ENCODE data around the gene LCT. TPM values are rescaled to one million over a fixed set of nuclear protein-coding genes. Genes with fewer than 3 reads are reported as not detected.

The LCT gene
- total and polyA plus RNA-seq, 9 of the 15 experiments (the other 6 are each of a cell fraction or from before 2014, with no cell fraction given), result 0.01 to 0.04 (median 0.03) TPM; not detected in 4

- TF ChIP-seq CCNT2 (IDR thresholded peaks at IDR 0.05; ENCODE audit: borderline replicate concordance, extremely low read depth, insufficient read length, low read depth, low read length), result peak; percentile 69
- no peak for TF ChIP-seq GTF3C2 (IDR thresholded peaks at IDR 0.05; ENCODE audit: borderline replicate concordance, extremely low read depth, insufficient read length)
- TF ChIP-seq ZNF561 (CRISPR knock-in tag; conservative IDR thresholded peaks at IDR 0.05), result no peak
- TF ChIP-seq ZNF24 (IDR thresholded peaks at IDR 0.05), result no peak
- no peak for TF ChIP-seq TCF7 (IDR thresholded peaks at IDR 0.05; ENCODE audit: borderline replicate concordance)
- TF ChIP-seq UBTF (IDR thresholded peaks at IDR 0.05; ENCODE audit: borderline replicate concordance in 1 of 2, low read depth in 2 of 2, low read length in 2 of 2), result peak; percentile 68 to 89; a peak in 2 of 4 replicates
- TF ChIP-seq NELFE (IDR thresholded peaks at IDR 0.05; ENCODE audit: insufficient read depth, insufficient read length), result no peak
- TF ChIP-seq GABPA (tag; conservative IDR thresholded peaks at IDR 0.05; ENCODE audit: low read depth), result peak; percentile 75
- TF ChIP-seq POLR2H (tag; IDR thresholded peaks at IDR 0.05; ENCODE audit: low read depth), result no peak; the same call in 1 of the 2 replicates
- peak; percentile 76 for TF ChIP-seq L3MBTL2 (IDR thresholded peaks at IDR 0.05)
- TF ChIP-seq CBX1 (IDR thresholded peaks at IDR 0.05; ENCODE audit: low read depth), result peak; percentile 83
- 0 out of 4 replicates have a peak, but pooled peaks of 1 of the 2 experiments have one; percentile 9 for TF ChIP-seq HDAC1 (IDR thresholded peaks at IDR 0.05)
- TF ChIP-seq CHAMP1 (IDR thresholded peaks at IDR 0.05), result no peak
- TF ChIP-seq ETV1 (tag; conservative IDR thresholded peaks at IDR 0.05; ENCODE audit: low read depth), result peak; percentile 65
Measured at GRCh38 chr2:135741395-135742324, 95.3 kb downstream of the LCT start, which contains the start of gene UBXN4 (continued).

Data from K562 (cell line).